ENCODE data around the gene DUSP1. TPM values are rescaled to one million over a fixed set of nuclear protein-coding genes. Genes with fewer than 3 reads are reported as not detected.

DUSP1 gene
- total RNA-seq, 5 donors from 2014 or later (not counting 1 experiment from before 2014, with no cell fraction given) = 22.6 to 1,564 (median 28.9) TPM

DNA sequence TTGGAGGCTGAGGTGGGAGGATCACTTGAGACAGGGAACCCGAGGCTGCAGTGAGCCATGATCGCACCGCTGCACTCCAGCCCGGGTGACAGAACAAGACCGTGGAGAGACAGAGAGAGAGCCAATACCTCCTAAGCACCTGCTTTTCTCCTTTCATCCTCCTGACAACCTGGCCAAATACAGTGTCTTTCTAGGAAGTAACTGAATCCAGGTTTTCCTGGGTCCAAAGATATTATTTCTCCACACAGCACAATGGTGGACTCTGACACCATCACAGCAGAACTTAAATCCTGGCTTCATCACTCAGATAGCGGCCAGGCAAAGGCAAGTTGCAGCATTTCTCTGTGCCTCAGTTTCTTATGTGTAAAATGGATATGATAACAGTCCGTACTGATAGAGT lies 21.9 kb downstream of the DUSP1 start:
- CTCF ChIA-PET = no interaction called here
- no peaks in the 10 kb centered on the region for H3K36me3 Mint-ChIP-seq
- peaks cover 0 to 2% of the 10 kb centered on the region in 2 donors for H3K27me3 Mint-ChIP-seq
- H3K9me3 ChIP-seq = no peaks in the 10 kb centered on the region
- ATAC-seq (replicated peaks in 1 of 4) (no peak), DNase-seq (no peak)
- H3K9me3 Mint-ChIP-seq = peaks cover 0 to 8% (median 4%) of the 10 kb centered on the region in 3 donors
- peaks cover 0 to 27% of the 10 kb centered on the region in 2 experiments for H3K27me3 ChIP-seq (replicated peaks in 1 of 2; ENCODE audit: control insufficient read depth in 2 of 2, extremely low read depth in 1 of 2, insufficient read depth in 2 of 2, low read length in 1 of 2)
- no peak overlapping the region for H3K27ac Mint-ChIP-seq
- POLR2A ChIA-PET = no interaction called here
- no peak overlapping the region for H3K4me3 ChIP-seq (ENCODE audit: control insufficient read depth in 1 of 2, extremely low read depth in 1 of 2, low read length in 1 of 2)
- H3K4me3 Mint-ChIP-seq = no peak overlapping the region
- 80% methylated on average over 1 of the region's 7 CpGs for WGBS (ENCODE audit: insufficient coverage)
- peaks cover 0 to 8% of the 10 kb centered on the region in 2 experiments for H3K4me1 ChIP-seq (ENCODE audit: control insufficient read depth in 1 of 2, extremely low read depth in 1 of 2, insufficient read depth in 2 of 2, low read length in 2 of 2)
- H3K36me3 ChIP-seq (ENCODE audit: control insufficient read depth in 2 of 2, extremely low read depth in 1 of 2, insufficient read depth in 1 of 2, low read length in 1 of 2) = no peaks in the 10 kb centered on the region
- peaks cover 0 to 6% (median 2%) of the 10 kb centered on the region in 3 donors for H3K4me1 Mint-ChIP-seq
- no peak overlapping the region for H3K27ac ChIP-seq (ENCODE audit: low read length)

DNA sequence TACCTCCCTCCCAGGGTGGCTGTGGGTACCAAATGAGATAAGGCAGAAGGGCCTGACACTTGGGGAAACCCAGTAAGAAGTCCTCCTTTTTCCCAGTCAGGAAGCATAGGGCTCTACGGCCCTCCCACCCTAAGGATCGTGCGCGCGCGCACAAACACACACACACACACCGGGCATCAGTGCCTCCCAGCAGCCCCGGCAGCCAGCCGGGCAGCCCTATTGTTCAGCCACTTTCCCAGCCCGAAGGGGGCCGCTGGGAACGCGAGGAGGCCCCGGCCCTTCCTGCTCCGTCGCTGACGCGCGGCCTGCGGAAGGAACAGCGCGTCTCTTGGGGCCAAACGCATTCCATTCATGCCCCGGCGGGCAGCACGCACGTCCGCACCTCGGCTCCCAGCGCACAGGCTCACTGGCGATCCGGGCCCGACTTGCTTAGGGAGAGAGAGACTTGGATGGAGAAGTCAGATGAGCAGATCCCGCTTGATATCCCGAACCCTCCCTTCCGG lies 22.6 kb downstream of the DUSP1 start:
- peaks cover 0 to 10% of the 10 kb centered on the region in 2 experiments for H3K4me1 ChIP-seq (ENCODE audit: control insufficient read depth in 1 of 2, extremely low read depth in 1 of 2, insufficient read depth in 2 of 2, low read length in 2 of 2)
- DNase-seq (no peak), ATAC-seq (replicated peaks in 1 of 4) (no peak)
- no peaks in the 10 kb centered on the region for H3K9me3 ChIP-seq
- Mint-ChIP-seq H3K4me3 (no peak overlapping the region), H3K4me1 (peaks cover 0 to 8% (median 2%) of the 10 kb centered on the region in 3 donors), H3K9me3 (peaks cover 0 to 8% (median 4%) of the 10 kb centered on the region in 3 donors), H3K27me3 (peaks cover 0 to 2% of the 10 kb centered on the region in 2 donors), H3K27ac (no peak overlapping the region), H3K36me3 (no peaks in the 10 kb centered on the region)
- no peaks in the 10 kb centered on the region for H3K36me3 ChIP-seq (ENCODE audit: control insufficient read depth in 2 of 2, extremely low read depth in 1 of 2, insufficient read depth in 1 of 2, low read length in 1 of 2)
- H3K27me3 ChIP-seq (replicated peaks in 1 of 2; ENCODE audit: control insufficient read depth in 2 of 2, extremely low read depth in 1 of 2, insufficient read depth in 2 of 2, low read length in 1 of 2) = peaks cover 0 to 27% of the 10 kb centered on the region in 2 experiments
- ChIA-PET POLR2A (no interaction called here), CTCF (no interaction called here)
- 90% methylated on average over 31 of the region's 36 CpGs for WGBS (ENCODE audit: insufficient coverage)
- H3K4me3 ChIP-seq (ENCODE audit: control insufficient read depth in 1 of 2, extremely low read depth in 1 of 2, low read length in 1 of 2) = no peak overlapping the region
- H3K27ac ChIP-seq (ENCODE audit: low read length) = no peak overlapping the region

DNA sequence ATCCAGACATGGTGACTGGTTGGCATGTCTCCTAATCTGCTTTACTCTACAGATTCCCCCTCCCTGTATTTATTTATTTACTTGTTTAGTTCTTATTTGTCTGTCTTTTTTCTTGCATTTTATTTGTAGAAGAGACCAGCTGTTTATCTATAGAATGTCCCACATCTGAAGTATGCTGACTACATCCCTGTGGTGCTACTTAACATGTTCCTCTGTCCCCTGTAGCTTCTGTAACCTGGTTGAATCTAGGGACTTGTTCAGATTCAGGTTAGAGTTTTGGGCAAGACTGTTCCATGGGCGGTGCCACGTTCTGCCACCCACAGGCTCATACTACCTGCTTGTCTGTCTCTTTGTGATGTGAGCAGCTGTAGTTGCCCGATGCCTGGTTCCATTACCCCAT lies 23.5 kb downstream of the DUSP1 start:
- Mint-ChIP-seq H3K4me3 (no peak overlapping the region), H3K27me3 (peaks cover 0 to 2% of the 10 kb centered on the region in 2 donors), H3K27ac (no peak overlapping the region), H3K4me1 (peaks cover 0 to 9% (median 2%) of the 10 kb centered on the region in 3 donors), H3K36me3 (no peaks in the 10 kb centered on the region), H3K9me3 (peaks cover 0 to 8% (median 4%) of the 10 kb centered on the region in 3 donors)
- H3K4me1 ChIP-seq (ENCODE audit: control insufficient read depth in 1 of 2, extremely low read depth in 1 of 2, insufficient read depth in 2 of 2, low read length in 2 of 2) = peaks cover 0 to 10% of the 10 kb centered on the region in 2 experiments
- peaks cover 0 to 27% of the 10 kb centered on the region in 2 experiments for H3K27me3 ChIP-seq (replicated peaks in 1 of 2; ENCODE audit: control insufficient read depth in 2 of 2, extremely low read depth in 1 of 2, insufficient read depth in 2 of 2, low read length in 1 of 2)
- ChIA-PET CTCF (no interaction called here), POLR2A (interaction anchor here in 1 of 2 donors (0.7 kb wide), 1 partner anchor 59 kb away, joined by 3 read pairs; no protein-coding TSS in a partner anchor)
- H3K9me3 ChIP-seq = no peaks in the 10 kb centered on the region
- DNase-seq (no peak), ATAC-seq (replicated peaks in 1 of 4) (no peak)
- H3K36me3 ChIP-seq (ENCODE audit: control insufficient read depth in 2 of 2, extremely low read depth in 1 of 2, insufficient read depth in 1 of 2, low read length in 1 of 2) = no peaks in the 10 kb centered on the region
- 61% methylated on average over 3 of the region's 3 CpGs for WGBS (ENCODE audit: insufficient coverage)
- H3K4me3 ChIP-seq (ENCODE audit: control insufficient read depth in 1 of 2, extremely low read depth in 1 of 2, low read length in 1 of 2) = no peak overlapping the region
- H3K27ac ChIP-seq (ENCODE audit: low read length) = no peak overlapping the region

DNA sequence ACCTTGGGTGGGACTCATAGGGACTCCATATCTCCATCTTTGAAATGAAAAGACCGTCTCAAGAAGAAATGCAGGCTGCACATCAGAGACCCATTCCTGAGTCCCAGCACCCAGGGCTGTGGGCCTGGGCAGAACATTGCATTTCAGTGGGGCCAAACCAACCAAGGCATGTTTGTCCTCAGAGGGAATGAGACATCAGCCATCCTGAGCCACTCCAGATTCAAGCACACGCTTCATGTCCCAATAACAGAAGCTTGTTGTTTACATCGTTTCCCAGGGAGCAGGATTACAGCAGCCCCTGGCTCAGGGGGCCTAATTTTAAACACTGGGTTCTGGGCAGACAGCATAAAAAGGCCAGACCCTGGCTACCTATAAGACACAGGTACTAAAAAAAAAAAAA lies 24.3 kb downstream of the DUSP1 start:
- Mint-ChIP-seq H3K4me3 (no peak overlapping the region), H3K27me3 (peaks cover 0 to 2% of the 10 kb centered on the region in 2 donors), H3K27ac (no peak overlapping the region), H3K36me3 (no peaks in the 10 kb centered on the region), H3K4me1 (peaks cover 0 to 11% (median 2%) of the 10 kb centered on the region in 3 donors), H3K9me3 (peaks cover 0 to 8% (median 4%) of the 10 kb centered on the region in 3 donors)
- 92% methylated on average over 1 of the region's 3 CpGs for WGBS (ENCODE audit: insufficient coverage)
- Histone ChIP-seq H3K27me3 (replicated peaks in 1 of 2; ENCODE audit: control insufficient read depth in 2 of 2, extremely low read depth in 1 of 2, insufficient read depth in 2 of 2, low read length in 1 of 2) (peaks cover 0 to 27% of the 10 kb centered on the region in 2 experiments), H3K4me1 (ENCODE audit: control insufficient read depth in 1 of 2, extremely low read depth in 1 of 2, insufficient read depth in 2 of 2, low read length in 2 of 2) (peaks cover 0 to 15% of the 10 kb centered on the region in 2 experiments), H3K9me3 (no peaks in the 10 kb centered on the region), H3K27ac (ENCODE audit: low read length) (no peak overlapping the region), H3K36me3 (ENCODE audit: control insufficient read depth in 2 of 2, extremely low read depth in 1 of 2, insufficient read depth in 1 of 2, low read length in 1 of 2) (no peaks in the 10 kb centered on the region), H3K4me3 (ENCODE audit: control insufficient read depth in 1 of 2, extremely low read depth in 1 of 2, low read length in 1 of 2) (no peak overlapping the region)
- DNase-seq (no peak), ATAC-seq (replicated peaks in 1 of 4) (no peak)
- POLR2A ChIA-PET = interaction anchor here in 1 of 2 donors (0.7 kb wide), 1 partner anchor 58 kb away, joined by 3 read pairs; no protein-coding TSS in a partner anchor
- CTCF ChIA-PET = no interaction called here

DNA sequence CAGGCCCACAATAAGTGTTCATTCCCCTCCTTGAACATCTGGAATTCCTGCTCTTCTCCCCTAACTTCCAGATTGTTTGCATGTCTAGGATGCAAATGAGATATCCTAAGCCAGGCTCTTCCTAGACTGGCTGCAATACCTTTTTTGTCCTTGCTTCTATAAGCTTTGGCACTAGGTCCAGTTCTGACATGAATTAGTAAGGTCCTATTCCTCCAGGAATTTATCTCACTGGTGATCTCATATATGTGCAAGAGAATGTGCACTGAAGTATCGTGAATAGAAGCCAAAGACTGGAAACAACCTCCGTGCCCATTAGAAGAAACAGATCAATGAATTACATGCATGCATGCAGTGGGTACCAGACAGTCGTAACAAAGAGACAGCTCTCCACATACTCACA lies 25.2 kb downstream of the DUSP1 start:
- CTCF ChIA-PET = no interaction called here
- Mint-ChIP-seq H3K4me3 (no peak overlapping the region), H3K27me3 (peaks cover 0 to 2% of the 10 kb centered on the region in 2 donors), H3K9me3 (peaks cover 0 to 8% (median 4%) of the 10 kb centered on the region in 3 donors), H3K36me3 (no peaks in the 10 kb centered on the region), H3K4me1 (peaks cover 4 to 14% (median 8%) of the 10 kb centered on the region in 3 donors), H3K27ac (no peak overlapping the region)
- POLR2A ChIA-PET = no interaction called here
- Histone ChIP-seq H3K9me3 (no peaks in the 10 kb centered on the region), H3K27me3 (replicated peaks in 1 of 2; ENCODE audit: control insufficient read depth in 2 of 2, extremely low read depth in 1 of 2, insufficient read depth in 2 of 2, low read length in 1 of 2) (peaks cover 0 to 27% of the 10 kb centered on the region in 2 experiments), H3K36me3 (ENCODE audit: control insufficient read depth in 2 of 2, extremely low read depth in 1 of 2, insufficient read depth in 1 of 2, low read length in 1 of 2) (no peaks in the 10 kb centered on the region), H3K27ac (ENCODE audit: low read length) (no peak overlapping the region), H3K4me3 (ENCODE audit: control insufficient read depth in 1 of 2, extremely low read depth in 1 of 2, low read length in 1 of 2) (no peak overlapping the region), H3K4me1 (ENCODE audit: control insufficient read depth in 1 of 2, extremely low read depth in 1 of 2, insufficient read depth in 2 of 2, low read length in 2 of 2) (peaks cover 0 to 15% of the 10 kb centered on the region in 2 experiments)
- WGBS (ENCODE audit: insufficient coverage) = no CpG with 5 or more reads among the region's 3 CpGs
- no peak for ATAC-seq (replicated peaks in 1 of 4)
- DNase-seq = no peak

DNA sequence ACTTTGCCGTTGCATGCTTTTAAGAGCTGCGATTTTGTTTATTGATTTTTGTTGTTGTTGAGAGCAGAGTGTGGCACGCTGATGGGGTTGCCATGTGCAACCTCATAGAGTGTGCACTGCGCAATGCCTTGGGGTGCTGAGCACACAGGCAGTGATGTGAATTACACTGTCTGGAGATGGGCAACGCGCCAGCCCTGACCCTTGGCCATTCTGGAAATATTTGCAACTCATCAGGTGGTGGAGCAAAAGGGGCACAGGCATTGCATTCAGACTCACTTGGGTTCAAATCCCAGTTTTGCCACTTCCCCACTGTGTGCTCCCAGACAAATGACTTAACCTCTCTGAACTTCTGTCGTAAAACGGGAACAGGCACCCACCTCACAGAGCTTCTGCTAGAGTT lies 25.6 kb downstream of the DUSP1 start:
- no peak overlapping the region for H3K27ac ChIP-seq (ENCODE audit: low read length)
- no peaks in the 10 kb centered on the region for H3K36me3 ChIP-seq (ENCODE audit: control insufficient read depth in 2 of 2, extremely low read depth in 1 of 2, insufficient read depth in 1 of 2, low read length in 1 of 2)
- POLR2A ChIA-PET = interaction anchor here in 1 of 2 donors (0.7 kb wide), 1 partner anchor 30 kb away, joined by 4 read pairs; no protein-coding TSS in a partner anchor
- peaks cover 0 to 15% of the 10 kb centered on the region in 2 experiments for H3K4me1 ChIP-seq (ENCODE audit: control insufficient read depth in 1 of 2, extremely low read depth in 1 of 2, insufficient read depth in 2 of 2, low read length in 2 of 2)
- Mint-ChIP-seq H3K27me3 (peaks cover 0 to 2% of the 10 kb centered on the region in 2 donors), H3K4me3 (no peak overlapping the region), H3K27ac (no peak overlapping the region), H3K36me3 (no peaks in the 10 kb centered on the region), H3K9me3 (peaks cover 0 to 8% (median 4%) of the 10 kb centered on the region in 3 donors), H3K4me1 (peaks cover 4 to 14% (median 9%) of the 10 kb centered on the region in 3 donors)
- DNase-seq = no peak
- no peak overlapping the region for H3K4me3 ChIP-seq (ENCODE audit: control insufficient read depth in 1 of 2, extremely low read depth in 1 of 2, low read length in 1 of 2)
- ATAC-seq (replicated peaks in 1 of 4) = no peak
- WGBS (ENCODE audit: insufficient coverage) = 90% methylated on average over 5 of the region's 8 CpGs
- peaks cover 0 to 27% of the 10 kb centered on the region in 2 experiments for H3K27me3 ChIP-seq (replicated peaks in 1 of 2; ENCODE audit: control insufficient read depth in 2 of 2, extremely low read depth in 1 of 2, insufficient read depth in 2 of 2, low read length in 1 of 2)
- no peaks in the 10 kb centered on the region for H3K9me3 ChIP-seq
- CTCF ChIA-PET = no interaction called here
